ENCODE data around the gene ABCB1. TPM values are rescaled to one million over a fixed set of nuclear protein-coding genes. Genes with fewer than 3 reads are reported as not detected.

Gene ABCB1
- total and polyA plus RNA-seq, 9 of the 15 experiments (the other 6 are each of a cell fraction or from before 2014, with no cell fraction given), result 0.03 to 0.86 (median 0.52) TPM

DNA sequence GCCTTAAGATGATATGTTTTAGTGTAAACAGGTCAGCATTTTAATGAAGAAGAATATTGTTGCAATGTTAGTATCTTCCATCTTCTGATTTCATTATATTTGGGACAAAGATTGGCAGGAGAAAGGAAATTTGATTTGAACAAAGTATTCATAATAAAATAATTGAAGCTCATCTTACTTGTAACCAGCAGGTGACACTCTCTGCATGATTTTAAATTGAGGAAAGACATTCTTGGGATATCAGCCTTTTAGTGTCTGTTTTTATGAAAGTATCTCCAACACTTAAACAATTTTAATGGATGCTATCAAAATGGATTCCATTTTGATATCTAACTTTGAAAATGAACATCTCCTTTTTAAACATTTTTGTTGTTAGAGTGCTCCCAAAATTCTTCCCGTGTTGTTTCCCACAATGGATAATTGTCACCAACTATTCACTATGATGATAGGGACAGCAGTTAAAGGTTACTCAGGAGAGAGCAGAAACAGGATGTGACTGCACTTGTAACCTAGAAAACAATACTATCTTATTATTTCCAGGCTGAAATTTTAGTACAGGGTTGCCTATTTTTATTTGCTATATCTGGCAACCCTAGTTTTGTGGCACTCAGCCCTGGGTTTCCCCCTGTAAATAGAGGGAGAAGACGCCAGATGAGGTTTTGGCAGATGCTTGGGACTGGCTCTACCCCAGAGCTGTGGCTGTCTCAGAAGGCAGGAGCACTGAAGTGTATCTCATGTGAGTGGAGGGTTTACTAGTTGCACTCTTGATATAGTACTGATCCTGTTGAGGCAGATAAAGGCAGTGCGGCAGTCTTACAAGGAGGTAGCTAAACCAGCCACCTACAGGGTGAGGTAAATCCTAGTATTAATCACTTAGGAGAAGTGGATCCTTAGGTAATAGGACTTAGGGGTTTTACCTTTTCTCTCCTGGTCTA lies 94.2 kb downstream of the ABCB1 start:
- intact Hi-C loops (cut with micrococcal nuclease) (loop anchor here (1.0 to 10.0 kb wide), 4 partner anchors 194 to 661 kb away; no protein-coding TSS in a partner anchor), in situ Hi-C loops (cut with MboI) (no loop called here)
- Histone ChIP-seq H3K27ac (ENCODE audit: extremely low read depth, low read depth, low read length) (no peak overlapping the region), H3K9me3 (replicated peaks; ENCODE audit: control insufficient read depth, insufficient read depth, low read depth, low read length) (no peaks in the 10 kb centered on the region), H3K4me1 (replicated peaks in 1 of 2; ENCODE audit: control insufficient read depth in 2 of 2, insufficient read depth in 2 of 2, low read length in 2 of 2) (no peaks in the 10 kb centered on the region), H3K9ac (ENCODE audit: insufficient read depth in 1 of 2, low read depth in 2 of 2, low read length in 2 of 2) (no peak overlapping the region), H3K79me2 (ENCODE audit: control insufficient read depth, insufficient read depth, low read length) (no peaks in the 10 kb centered on the region), H3K9me1 (ENCODE audit: control insufficient read depth, insufficient read depth, low read length) (no peaks in the 10 kb centered on the region), H3K27me3 (ENCODE audit: control insufficient read depth in 2 of 2, insufficient read depth in 2 of 2, low read length in 2 of 2) (no peaks in the 10 kb centered on the region), H3K4me3 (no peak overlapping the region), H4K20me1 (replicated peaks; ENCODE audit: control insufficient read depth, insufficient read depth, low read length) (no peaks in the 10 kb centered on the region), H3K36me3 (ENCODE audit: control insufficient read depth, insufficient read depth, low read length) (no peaks in the 10 kb centered on the region), H3K4me2 (ENCODE audit: insufficient read depth, low read length) (no peak overlapping the region), H2AFZ (ENCODE audit: low read depth, low read length) (no peak overlapping the region)
- peak; percentile 41; the same call in 1 of the 3 replicates for ATAC-seq
- ChIA-PET POLR2A (no interaction called here), CTCF (ENCODE audit: low intra/inter-chr PET ratio) (interaction anchor here (0.6 to 1.3 kb wide), 3 partner anchors 194 to 605 kb away, joined by 3 to 4 read pairs (median 3); partner anchors contain the start of gene TMEM243)
- FAIRE-seq, result peak; percentile 81
- BruUV-seq (replicated peaks), result no TSS peak
- TF ChIP-seq, protein P1, sequence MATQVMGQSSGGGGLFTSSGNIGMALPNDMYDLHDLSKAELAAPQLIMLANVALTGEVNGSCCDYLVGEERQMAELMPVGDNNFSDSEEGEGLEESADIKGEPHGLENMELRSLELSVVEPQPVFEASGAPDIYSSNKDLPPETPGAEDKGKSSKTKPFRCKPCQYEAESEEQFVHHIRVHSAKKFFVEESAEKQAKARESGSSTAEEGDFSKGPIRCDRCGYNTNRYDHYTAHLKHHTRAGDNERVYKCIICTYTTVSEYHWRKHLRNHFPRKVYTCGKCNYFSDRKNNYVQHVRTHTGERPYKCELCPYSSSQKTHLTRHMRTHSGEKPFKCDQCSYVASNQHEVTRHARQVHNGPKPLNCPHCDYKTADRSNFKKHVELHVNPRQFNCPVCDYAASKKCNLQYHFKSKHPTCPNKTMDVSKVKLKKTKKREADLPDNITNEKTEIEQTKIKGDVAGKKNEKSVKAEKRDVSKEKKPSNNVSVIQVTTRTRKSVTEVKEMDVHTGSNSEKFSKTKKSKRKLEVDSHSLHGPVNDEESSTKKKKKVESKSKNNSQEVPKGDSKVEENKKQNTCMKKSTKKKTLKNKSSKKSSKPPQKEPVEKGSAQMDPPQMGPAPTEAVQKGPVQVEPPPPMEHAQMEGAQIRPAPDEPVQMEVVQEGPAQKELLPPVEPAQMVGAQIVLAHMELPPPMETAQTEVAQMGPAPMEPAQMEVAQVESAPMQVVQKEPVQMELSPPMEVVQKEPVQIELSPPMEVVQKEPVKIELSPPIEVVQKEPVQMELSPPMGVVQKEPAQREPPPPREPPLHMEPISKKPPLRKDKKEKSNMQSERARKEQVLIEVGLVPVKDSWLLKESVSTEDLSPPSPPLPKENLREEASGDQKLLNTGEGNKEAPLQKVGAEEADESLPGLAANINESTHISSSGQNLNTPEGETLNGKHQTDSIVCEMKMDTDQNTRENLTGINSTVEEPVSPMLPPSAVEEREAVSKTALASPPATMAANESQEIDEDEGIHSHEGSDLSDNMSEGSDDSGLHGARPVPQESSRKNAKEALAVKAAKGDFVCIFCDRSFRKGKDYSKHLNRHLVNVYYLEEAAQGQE (IDR thresholded peaks at IDR 0.05; ENCODE audit: borderline replicate concordance), result peak; percentile 50; the same call in 1 of the 2 replicates
- TF ChIP-seq, protein P1 (CRISPR knock-in tag; IDR thresholded peaks at IDR 0.05; ENCODE audit: low read depth), result no peak
- TF ChIP-seq, protein P2, sequence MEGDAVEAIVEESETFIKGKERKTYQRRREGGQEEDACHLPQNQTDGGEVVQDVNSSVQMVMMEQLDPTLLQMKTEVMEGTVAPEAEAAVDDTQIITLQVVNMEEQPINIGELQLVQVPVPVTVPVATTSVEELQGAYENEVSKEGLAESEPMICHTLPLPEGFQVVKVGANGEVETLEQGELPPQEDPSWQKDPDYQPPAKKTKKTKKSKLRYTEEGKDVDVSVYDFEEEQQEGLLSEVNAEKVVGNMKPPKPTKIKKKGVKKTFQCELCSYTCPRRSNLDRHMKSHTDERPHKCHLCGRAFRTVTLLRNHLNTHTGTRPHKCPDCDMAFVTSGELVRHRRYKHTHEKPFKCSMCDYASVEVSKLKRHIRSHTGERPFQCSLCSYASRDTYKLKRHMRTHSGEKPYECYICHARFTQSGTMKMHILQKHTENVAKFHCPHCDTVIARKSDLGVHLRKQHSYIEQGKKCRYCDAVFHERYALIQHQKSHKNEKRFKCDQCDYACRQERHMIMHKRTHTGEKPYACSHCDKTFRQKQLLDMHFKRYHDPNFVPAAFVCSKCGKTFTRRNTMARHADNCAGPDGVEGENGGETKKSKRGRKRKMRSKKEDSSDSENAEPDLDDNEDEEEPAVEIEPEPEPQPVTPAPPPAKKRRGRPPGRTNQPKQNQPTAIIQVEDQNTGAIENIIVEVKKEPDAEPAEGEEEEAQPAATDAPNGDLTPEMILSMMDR (IDR thresholded peaks at IDR 0.05 in 2 of 3, conservative IDR thresholded peaks at IDR 0.05 in 1 of 3; ENCODE audit: insufficient read depth in 2 of 3, low read depth in 1 of 3, low read length in 3 of 3), result peak in 2 of 3 experiments; percentile 14 to 60; a peak in 2 of 6 replicates
- TF ChIP-seq, protein P3, sequence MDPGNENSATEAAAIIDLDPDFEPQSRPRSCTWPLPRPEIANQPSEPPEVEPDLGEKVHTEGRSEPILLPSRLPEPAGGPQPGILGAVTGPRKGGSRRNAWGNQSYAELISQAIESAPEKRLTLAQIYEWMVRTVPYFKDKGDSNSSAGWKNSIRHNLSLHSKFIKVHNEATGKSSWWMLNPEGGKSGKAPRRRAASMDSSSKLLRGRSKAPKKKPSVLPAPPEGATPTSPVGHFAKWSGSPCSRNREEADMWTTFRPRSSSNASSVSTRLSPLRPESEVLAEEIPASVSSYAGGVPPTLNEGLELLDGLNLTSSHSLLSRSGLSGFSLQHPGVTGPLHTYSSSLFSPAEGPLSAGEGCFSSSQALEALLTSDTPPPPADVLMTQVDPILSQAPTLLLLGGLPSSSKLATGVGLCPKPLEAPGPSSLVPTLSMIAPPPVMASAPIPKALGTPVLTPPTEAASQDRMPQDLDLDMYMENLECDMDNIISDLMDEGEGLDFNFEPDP (CRISPR knock-in tag; IDR thresholded peaks at IDR 0.05), result no peak
- TF ChIP-seq RAD21 (CRISPR knock-in tag; conservative IDR thresholded peaks at IDR 0.05 in 1 of 2, IDR thresholded peaks at IDR 0.05 in 1 of 2), result peak; percentile 63 to 74
- peak in 1 of 4 experiments; percentile 16 for DNase-seq (ENCODE audit: extremely low read depth in 1 of 4, low spot score in 3 of 4)
- 4% methylated on average over 3 of the region's 3 CpGs for WGBS (ENCODE audit: insufficient coverage, low coverage, missing lambda C conversion rate)

All from K562 (cell line).